Measurements from ENCODE around the gene CETP. TPM values are rescaled to one million over a fixed set of nuclear protein-coding genes. Genes with fewer than 3 reads are reported as not detected.
A peak's percentile ranks its signal among the peaks of the same experiment; 100 is the strongest.

Gene CETP
- total RNA-seq, 3 donors from 2014 or later (not counting 1 experiment from before 2014, with no cell fraction given) = 0.14 TPM; not detected in 2

DNA sequence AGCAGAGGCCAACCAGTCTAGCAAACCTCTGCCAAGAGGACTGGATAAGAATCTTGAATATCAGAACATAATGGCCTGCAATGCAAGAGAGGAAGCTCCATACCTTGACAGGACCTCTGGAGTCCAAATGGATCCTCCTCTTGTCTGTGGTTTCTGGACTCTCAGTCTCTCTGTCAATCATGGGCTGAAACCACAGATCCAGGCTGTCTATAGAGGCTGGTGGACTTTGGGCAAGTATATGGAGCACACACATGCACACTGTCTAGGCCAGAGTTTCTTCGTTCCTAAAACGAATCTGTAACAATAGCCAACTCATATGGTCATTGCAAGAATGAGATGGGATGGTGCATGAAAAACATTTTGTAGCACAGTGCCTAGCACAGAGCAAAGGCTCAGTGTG lies 65.3 kb downstream of the CETP start:
- H3K9me3 ChIP-seq (ENCODE audit: control insufficient read depth, insufficient read depth, low read length) = no peaks in the 10 kb centered on the region
- WGBS (ENCODE audit: insufficient coverage) = 96% methylated on average over 2 of the region's 2 CpGs
- H3K36me3 Mint-ChIP-seq = no peaks in the 10 kb centered on the region
- H3K4me3 ChIP-seq (ENCODE audit: low read length) = no peak overlapping the region
- peaks cover 67% of the 10 kb centered on the region for H3K36me3 ChIP-seq (ENCODE audit: control insufficient read depth, insufficient read depth, low read length)
- H3K27me3 ChIP-seq (ENCODE audit: control insufficient read depth, insufficient read depth, low read length) = no peaks in the 10 kb centered on the region
- ATAC-seq (no peak), DNase-seq (no peak)
- no peak overlapping the region for H3K27ac ChIP-seq (ENCODE audit: low read length)
- H3K27ac Mint-ChIP-seq = peak overlapping the region; percentile 14 to 33
- intact Hi-C loops (cut with micrococcal nuclease) = no loop called here
- H3K27me3 Mint-ChIP-seq (ENCODE audit: low read depth in 2 of 2) = no peaks in the 10 kb centered on the region
- H3K9me3 Mint-ChIP-seq = peaks cover 0 to 5% of the 10 kb centered on the region in 2 donors
- H3K4me1 Mint-ChIP-seq = peaks cover 36 to 57% of the 10 kb centered on the region in 2 donors
- peaks cover 84% of the 10 kb centered on the region for H3K4me1 ChIP-seq (ENCODE audit: control insufficient read depth, insufficient read depth, low read length)
- TF ChIP-seq CTCF (IDR thresholded peaks at IDR 0.05) = no peak
- no peak overlapping the region for H3K4me3 Mint-ChIP-seq

- Mint-ChIP-seq H3K27ac (no peak overlapping the region), H3K4me3 (no peak overlapping the region), H3K27me3 (ENCODE audit: low read depth in 2 of 2) (no peaks in the 10 kb centered on the region), H3K4me1 (peaks cover 26 to 46% of the 10 kb centered on the region in 2 donors), H3K36me3 (peaks cover 1% of the 10 kb centered on the region), H3K9me3 (peaks cover 0 to 5% of the 10 kb centered on the region in 2 donors)
- no peak overlapping the region for H3K4me3 ChIP-seq (ENCODE audit: low read length)
- TF ChIP-seq CTCF (IDR thresholded peaks at IDR 0.05) = no peak
- H3K27me3 ChIP-seq (ENCODE audit: control insufficient read depth, insufficient read depth, low read length) = no peaks in the 10 kb centered on the region
- ATAC-seq (no peak), DNase-seq (no peak)
- WGBS (ENCODE audit: insufficient coverage) = 63% methylated on average over 3 of the region's 4 CpGs
- H3K9me3 ChIP-seq (ENCODE audit: control insufficient read depth, insufficient read depth, low read length) = no peaks in the 10 kb centered on the region
- H3K4me1 ChIP-seq (ENCODE audit: control insufficient read depth, insufficient read depth, low read length) = peaks cover 74% of the 10 kb centered on the region
- H3K36me3 ChIP-seq (ENCODE audit: control insufficient read depth, insufficient read depth, low read length) = peaks cover 65% of the 10 kb centered on the region
- no peak overlapping the region for H3K27ac ChIP-seq (ENCODE audit: low read length)
- intact Hi-C loops (cut with micrococcal nuclease) = no loop called here
These were observed 66.3 kb downstream of the CETP start for GRCh38 chr16:57028086-57028485.

- Mint-ChIP-seq H3K4me1 (peaks cover 24 to 41% of the 10 kb centered on the region in 2 donors), H3K9me3 (peaks cover 0 to 5% of the 10 kb centered on the region in 2 donors), H3K4me3 (no peak overlapping the region), H3K36me3 (peaks cover 9% of the 10 kb centered on the region), H3K27me3 (ENCODE audit: low read depth in 2 of 2) (no peaks in the 10 kb centered on the region), H3K27ac (peak overlapping the region; percentile 9 to 77)
- Histone ChIP-seq H3K9me3 (ENCODE audit: control insufficient read depth, insufficient read depth, low read length) (no peaks in the 10 kb centered on the region), H3K4me3 (ENCODE audit: low read length) (no peak overlapping the region), H3K36me3 (ENCODE audit: control insufficient read depth, insufficient read depth, low read length) (peaks cover 70% of the 10 kb centered on the region), H3K27me3 (ENCODE audit: control insufficient read depth, insufficient read depth, low read length) (no peaks in the 10 kb centered on the region), H3K4me1 (ENCODE audit: control insufficient read depth, insufficient read depth, low read length) (peaks cover 70% of the 10 kb centered on the region), H3K27ac (ENCODE audit: low read length) (no peak overlapping the region)
- TF ChIP-seq CTCF (IDR thresholded peaks at IDR 0.05) = no peak
- intact Hi-C loops (cut with micrococcal nuclease) = no loop called here
- peak in 1 of 2 donors; percentile 70 for DNase-seq
- ATAC-seq = peak; percentile 67 to 89 (median 88)
- 79% methylated on average over 16 of the region's 16 CpGs for WGBS (ENCODE audit: insufficient coverage)
These were observed 67.7 kb downstream of the CETP start for GRCh38 chr16:57029161-57030160.
